HT1080 (cell line): Measurements from ENCODE around the gene EIF3C. TPM values are rescaled to one million over a fixed set of nuclear protein-coding genes. Genes with fewer than 3 reads are reported as not detected.
"Not testable (repeated sequence)": the region's sequence is repeated elsewhere in the genome, so short reads cannot be mapped to it uniquely, and the experiment has no call there.

Experiments
- DNase-seq: peaks from one replicate; pipeline ENCODE4 v3.0.0-alpha.2; 2015; ENCODE audit warnings: low read depth
- polyA plus RNA-seq, 2 experiments: library from polyadenylated mRNA; depleted of rRNA; stranded (reverse); fragments of >200 nt; gene quantifications; 2 replicates each; pipeline ENCODE4 v1.2.3, GENCODE V29; 2015
- total RNA-seq: library from RNA; depleted of rRNA; stranded (reverse); fragments of >200 nt; shearing (Covaris generic); gene quantifications from 2 replicates; pipeline ENCODE4 v1.2.3, GENCODE V29; 2014; rRNA removed

Gene EIF3C
- total RNA-seq, result 456 and 760 TPM in 2 replicates
- 457 and 563 TPM in 2 replicates for polyA plus RNA-seq (2015; cell fraction: cytosol; rRNA removed)
- polyA plus RNA-seq (2015; cell fraction: nucleus; rRNA removed), result 813 and 823 TPM in 2 replicates

GRCh38 chr16:28711220-28712083 lies at the start of gene EIF3C:
Gene EIF3C, plus strand, starts transcription at chr16:28711464. Its CDS starts 223 bp downstream, at chr16:28711687.
- not testable (repeated sequence) for DNase-seq

- DNase-seq, result not testable (repeated sequence)
Measured at GRCh38 chr16:28666264-28666663, 45.0 kb upstream of the EIF3C start.

GRCh38 chr16:28667480-28667879 lies 43.8 kb upstream of the EIF3C start:
- not testable (repeated sequence) for DNase-seq

- DNase-seq, result not testable (repeated sequence)
Measured at GRCh38 chr16:28668199-28668598, 43.1 kb upstream of the EIF3C start.

GRCh38 chr16:28688327-28688952 lies 22.8 kb upstream of the EIF3C start:
- DNase-seq, result not testable (repeated sequence)

GRCh38 chr16:28689425-28689824 lies 21.8 kb upstream of the EIF3C start:
- not testable (repeated sequence) for DNase-seq

GRCh38 chr16:28691722-28692121 lies 19.5 kb upstream of the EIF3C start:
- DNase-seq, result not testable (repeated sequence)

- not testable (repeated sequence) for DNase-seq
Measured at GRCh38 chr16:28693257-28693950, 17.9 kb upstream of the EIF3C start.

- not testable (repeated sequence) for DNase-seq
Measured at GRCh38 chr16:28699792-28700191, 11.5 kb upstream of the EIF3C start.

- DNase-seq, result not testable (repeated sequence)
Measured at GRCh38 chr16:28700349-28700748, 10.9 kb upstream of the EIF3C start.

GRCh38 chr16:28701384-28701783 lies 9.9 kb upstream of the EIF3C start:
- DNase-seq, result not testable (repeated sequence)

GRCh38 chr16:28704246-28704645 lies 7.0 kb upstream of the EIF3C start:
- DNase-seq, result not testable (repeated sequence)

- DNase-seq, result not testable (repeated sequence)
Measured at GRCh38 chr16:28722852-28723650, 11.8 kb downstream of the EIF3C start.

- not testable (repeated sequence) for DNase-seq
Measured at GRCh38 chr16:28731253-28731652, 20.0 kb downstream of the EIF3C start.

- DNase-seq, result not testable (repeated sequence)
Measured at GRCh38 chr16:28732455-28733124, 21.3 kb downstream of the EIF3C start.

- not testable (repeated sequence) for DNase-seq
Measured at GRCh38 chr16:28739787-28740186, 28.5 kb downstream of the EIF3C start.

GRCh38 chr16:28740631-28741030 lies 29.4 kb downstream of the EIF3C start:
- DNase-seq, result not testable (repeated sequence)

GRCh38 chr16:28741295-28741694 lies 30.0 kb downstream of the EIF3C start:
- DNase-seq, result peak; percentile 0

GRCh38 chr16:28746618-28747350 lies 35.5 kb downstream of the EIF3C start:
- not testable (repeated sequence) for DNase-seq
